Mucosa of descending colon (tissue), 3 donors: ENCODE results near the gene SDK1. TPM values are rescaled to one million over a fixed set of nuclear protein-coding genes. Genes with fewer than 3 reads are reported as not detected.

Experiments used
- ATAC-seq: fragments of 200-7000 bp; cut with Tn5 transposase; one replicate; pipeline ENCODE4 v1.9.1; 2020; ENCODE audit warnings: mild to moderate bottlenecking, moderate library complexity
- DNase-seq, 3 donors: peaks; one replicate each; pipeline ENCODE4 v3.0.0-alpha.2; 2020
- H3K36me3 ChIP-seq: fragments of 200-600 bp; one replicate; pipeline ENCODE4 v1.8.0; 2021; ENCODE audit warnings: low read depth, mild to moderate bottlenecking
- H3K4me1 ChIP-seq: fragments of 200-600 bp; one replicate; pipeline ENCODE4 v1.8.0; 2021; ENCODE audit warnings: low read depth, mild to moderate bottlenecking
- H3K4me3 ChIP-seq: fragments of 200-600 bp; one replicate; pipeline ENCODE4 v1.8.0; 2021; ENCODE audit warnings: mild to moderate bottlenecking
- H3K9me3 ChIP-seq: fragments of 200-600 bp; one replicate; pipeline ENCODE4 v1.8.0; 2021; ENCODE audit warnings: mild to moderate bottlenecking
- intact Hi-C, 2 donors: fragments of 100-400 bp; cut with DNase I in 1 of 2; cut with micrococcal nuclease in 1 of 2; formaldehyde crosslinking; loops; one replicate each; pipeline versions ENCODE4 v1.11.0 to v1.11.1; 2022; cut with DNase I, micrococcal nuclease
- total RNA-seq, 3 donors: library from RNA; stranded (reverse); fragmentation: NEBNext Ultra II Directional in 2 of 3; extraction: Animal tissue kit (Norgen Biotek cat#: 25700) in 2 of 3; gene quantifications; one replicate each; pipeline versions ENCODE4 v1.2.1 to v1.2.4, GENCODE V29; 2021 to 2023
- TF ChIP-seq, protein P1 (sequence below): fragments of 200-600 bp; IDR thresholded peaks from one replicate; pipeline ENCODE4 v1.8.0; 2022; ENCODE audit warnings: antibody characterized with exemption, mild to moderate bottlenecking
- donor health status: DM: no; HTN: no; CAD: no; lungs with moderate emphysema.
- donor health status: DM: no; HTN: no; CAD: no.
- donor health status: DM: no; HTN: yes; CAD: no.

The SDK1 gene
- total RNA-seq, 3 donors from 2014 or later: 2.7 to 20.2 (median 4.2) TPM

DNA sequence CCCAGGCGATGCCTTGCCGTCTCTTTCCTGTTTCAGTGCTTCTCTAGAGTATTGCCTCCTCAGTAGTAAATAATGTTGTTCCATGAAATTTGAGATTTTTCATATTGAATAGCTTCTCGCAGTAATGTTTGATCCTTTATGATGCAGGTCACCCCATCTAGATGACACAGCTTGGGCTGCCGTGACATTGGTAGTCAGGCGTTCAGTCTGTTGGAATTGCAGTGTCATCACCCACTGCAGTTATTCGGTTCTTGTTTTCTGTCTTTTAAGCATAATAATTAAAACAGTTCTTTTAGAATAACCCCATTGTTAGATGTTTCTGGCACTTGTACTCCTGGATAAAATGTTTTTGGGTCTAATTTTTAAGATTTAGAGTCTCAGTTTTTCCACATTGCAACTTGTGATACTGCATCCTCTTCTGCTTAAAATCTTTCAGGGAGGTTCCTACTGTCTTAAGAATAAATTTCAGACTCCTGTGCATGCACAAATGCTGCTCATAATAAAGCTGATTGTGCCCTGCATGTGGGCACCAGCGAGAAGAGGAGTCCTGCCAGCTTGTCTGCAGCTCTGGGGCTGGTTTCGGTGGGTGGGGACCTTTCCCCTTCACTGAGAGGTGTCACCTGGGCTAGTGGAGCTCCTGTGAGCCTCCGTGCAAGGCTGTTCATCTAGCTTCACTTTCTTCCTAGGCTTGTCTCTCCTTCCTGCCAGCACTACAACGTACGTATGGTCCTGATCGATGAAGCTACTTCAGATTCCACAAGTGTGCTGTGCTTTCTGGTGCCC, 44.8 kb downstream of the SDK1 start:
- no peak for ATAC-seq
- TF ChIP-seq, protein P1, sequence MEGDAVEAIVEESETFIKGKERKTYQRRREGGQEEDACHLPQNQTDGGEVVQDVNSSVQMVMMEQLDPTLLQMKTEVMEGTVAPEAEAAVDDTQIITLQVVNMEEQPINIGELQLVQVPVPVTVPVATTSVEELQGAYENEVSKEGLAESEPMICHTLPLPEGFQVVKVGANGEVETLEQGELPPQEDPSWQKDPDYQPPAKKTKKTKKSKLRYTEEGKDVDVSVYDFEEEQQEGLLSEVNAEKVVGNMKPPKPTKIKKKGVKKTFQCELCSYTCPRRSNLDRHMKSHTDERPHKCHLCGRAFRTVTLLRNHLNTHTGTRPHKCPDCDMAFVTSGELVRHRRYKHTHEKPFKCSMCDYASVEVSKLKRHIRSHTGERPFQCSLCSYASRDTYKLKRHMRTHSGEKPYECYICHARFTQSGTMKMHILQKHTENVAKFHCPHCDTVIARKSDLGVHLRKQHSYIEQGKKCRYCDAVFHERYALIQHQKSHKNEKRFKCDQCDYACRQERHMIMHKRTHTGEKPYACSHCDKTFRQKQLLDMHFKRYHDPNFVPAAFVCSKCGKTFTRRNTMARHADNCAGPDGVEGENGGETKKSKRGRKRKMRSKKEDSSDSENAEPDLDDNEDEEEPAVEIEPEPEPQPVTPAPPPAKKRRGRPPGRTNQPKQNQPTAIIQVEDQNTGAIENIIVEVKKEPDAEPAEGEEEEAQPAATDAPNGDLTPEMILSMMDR: no peak

DNA sequence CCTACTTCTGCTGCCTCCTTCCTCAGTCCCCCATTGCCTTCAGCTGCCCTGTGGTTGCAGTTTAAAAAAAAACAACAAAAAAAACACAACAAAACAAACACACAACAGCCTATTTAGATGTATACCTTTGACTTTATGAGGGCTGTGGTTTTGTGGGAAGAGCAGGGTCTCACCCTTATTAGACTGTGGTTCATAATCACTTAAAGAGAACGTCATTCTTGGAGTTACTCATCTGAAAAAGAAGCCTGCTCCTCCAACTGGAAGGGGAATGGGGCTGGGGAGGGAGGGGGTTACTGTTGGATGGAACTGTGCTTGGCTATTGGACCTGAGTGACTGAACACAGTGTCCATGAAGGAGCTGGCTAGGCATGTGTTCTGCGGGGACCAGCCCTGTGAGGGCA, 48.1 kb downstream of the SDK1 start:
- no peaks in the 10 kb centered on the region for H3K4me1 ChIP-seq
- ATAC-seq (no peak), DNase-seq (no peak)
- intact Hi-C loops: no loop called here
- H3K4me3 ChIP-seq: no peak overlapping the region
- no peaks in the 10 kb centered on the region for H3K36me3 ChIP-seq
- TF ChIP-seq, protein P1: no peak
- no peaks in the 10 kb centered on the region for H3K9me3 ChIP-seq

More for the DNA sequence above, 44.8 kb downstream of the SDK1 start:
- no peak overlapping the region for H3K4me3 ChIP-seq
- H3K36me3 ChIP-seq: no peaks in the 10 kb centered on the region
- H3K9me3 ChIP-seq: no peaks in the 10 kb centered on the region
- intact Hi-C loops: no loop called here
- H3K4me1 ChIP-seq: no peaks in the 10 kb centered on the region
- DNase-seq: no peak

DNA sequence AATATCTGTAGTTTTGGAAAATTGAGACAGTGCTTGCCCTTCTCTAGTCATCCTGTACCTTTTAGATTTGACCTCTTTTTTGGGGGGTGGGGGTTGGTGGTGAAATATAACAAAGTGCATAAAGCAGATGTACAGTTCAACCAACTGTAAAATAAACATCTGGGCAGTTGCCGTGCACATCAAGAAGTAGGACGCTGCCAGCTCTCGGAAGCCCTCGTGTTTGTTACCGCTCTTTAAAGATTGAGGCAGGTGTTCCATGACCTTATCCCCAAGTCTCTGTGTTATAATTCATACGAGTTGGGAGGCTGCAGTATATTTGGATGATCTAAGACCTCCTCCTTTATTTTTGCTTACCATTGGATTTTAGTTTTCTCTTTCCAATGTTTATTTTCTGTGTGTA, 55.1 kb downstream of the SDK1 start:
- TF ChIP-seq, protein P1: no peak
- H3K9me3 ChIP-seq: no peaks in the 10 kb centered on the region
- H3K36me3 ChIP-seq: no peaks in the 10 kb centered on the region
- H3K4me3 ChIP-seq: no peak overlapping the region
- DNase-seq: no peak
- no peaks in the 10 kb centered on the region for H3K4me1 ChIP-seq
- no peak for ATAC-seq
- intact Hi-C loops: no loop called here

DNA sequence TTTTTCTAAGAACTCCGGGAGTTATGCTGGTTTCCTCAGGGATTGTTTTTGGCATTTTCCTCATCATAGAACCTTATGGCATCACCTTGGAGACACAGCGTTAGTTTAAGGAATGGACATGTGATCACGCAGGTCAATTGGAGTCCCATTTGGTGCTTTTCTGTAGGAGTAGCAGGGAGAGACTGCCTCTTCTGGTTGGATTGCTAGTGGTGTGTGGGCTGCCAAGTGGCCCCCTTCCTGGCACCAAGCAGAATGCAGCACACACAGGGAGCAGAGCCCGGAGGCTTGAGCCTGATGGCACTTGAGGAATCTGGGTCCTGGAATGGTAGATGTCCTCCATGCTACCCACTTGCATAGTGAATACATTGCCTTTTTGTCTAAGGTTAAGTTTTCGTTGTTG, 57.9 kb downstream of the SDK1 start:
- Histone ChIP-seq H3K9me3 (no peaks in the 10 kb centered on the region), H3K4me1 (no peaks in the 10 kb centered on the region), H3K36me3 (no peaks in the 10 kb centered on the region), H3K4me3 (no peak overlapping the region)
- TF ChIP-seq, protein P1: no peak
- ATAC-seq: no peak
- intact Hi-C loops: no loop called here
- DNase-seq: no peak

DNA sequence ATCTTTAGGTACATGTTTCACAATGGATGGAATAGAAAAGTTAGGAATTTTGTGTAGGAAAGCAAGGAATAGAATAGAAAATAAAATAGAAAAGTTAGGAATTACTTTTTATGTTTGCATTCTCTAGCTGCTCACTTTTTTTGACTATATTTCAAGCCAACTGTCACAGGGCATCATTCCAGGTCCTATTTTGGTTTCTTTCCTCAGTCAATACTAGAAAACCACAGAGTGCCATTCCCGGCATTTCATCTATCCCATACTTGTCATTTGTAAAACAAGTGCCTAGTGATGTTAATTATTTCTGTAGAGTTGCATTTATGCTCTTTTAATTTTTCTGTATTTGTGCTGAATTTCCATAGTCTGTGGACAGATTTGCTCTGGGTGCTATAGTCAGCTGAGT, 66.2 kb downstream of the SDK1 start:
- intact Hi-C loops: no loop called here
- Histone ChIP-seq H3K4me3 (no peak overlapping the region), H3K9me3 (no peaks in the 10 kb centered on the region), H3K36me3 (no peaks in the 10 kb centered on the region), H3K4me1 (no peaks in the 10 kb centered on the region)
- TF ChIP-seq, protein P1: no peak
- ATAC-seq (no peak), DNase-seq (no peak)
